ENCODE results near the gene SUDS3.
A peak's percentile ranks its signal among the peaks of the same experiment; 100 is the strongest.
"Not testable (repeated sequence)": the region's sequence is repeated elsewhere in the genome, so short reads cannot be mapped to it uniquely, and the experiment has no call there.

SUDS3 gene

GRCh38 chr12:118397708-118398440, 21.5 kb downstream of the SUDS3 start:
- DNase-seq (ENCODE audit: low read depth, low spot score), result no peak

- no peak for DNase-seq (ENCODE audit: low read depth, low spot score)
These were observed 22.2 kb downstream of the SUDS3 start for GRCh38 chr12:118398524-118398923.

GRCh38 chr12:118398940-118399339, 22.6 kb downstream of the SUDS3 start:
- DNase-seq (ENCODE audit: low read depth, low spot score), result no peak

- no peak for DNase-seq (ENCODE audit: low read depth, low spot score)
These were observed 25.9 kb downstream of the SUDS3 start for GRCh38 chr12:118402251-118402650.

GRCh38 chr12:118404876-118405521, 28.6 kb downstream of the SUDS3 start:
- peak; percentile 37 for DNase-seq (ENCODE audit: low read depth, low spot score)

- not testable (repeated sequence) for DNase-seq (ENCODE audit: low read depth, low spot score)
These were observed 31.9 kb downstream of the SUDS3 start for GRCh38 chr12:118408241-118408640.

- DNase-seq (ENCODE audit: low read depth, low spot score), result no peak
These were observed 33.5 kb downstream of the SUDS3 start for GRCh38 chr12:118409834-118410233.

GRCh38 chr12:118417942-118418341, 41.6 kb downstream of the SUDS3 start:
- DNase-seq (ENCODE audit: low read depth, low spot score), result no peak

GRCh38 chr12:118418385-118419057, 42.2 kb downstream of the SUDS3 start:
- no peak for DNase-seq (ENCODE audit: low read depth, low spot score)

- no peak for DNase-seq (ENCODE audit: low read depth, low spot score)
These were observed 44.3 kb downstream of the SUDS3 start for GRCh38 chr12:118420673-118421072.

- no peak for DNase-seq (ENCODE audit: low read depth, low spot score)
These were observed 48.5 kb downstream of the SUDS3 start for GRCh38 chr12:118424884-118425283.

GRCh38 chr12:118425364-118425763, 49.0 kb downstream of the SUDS3 start:
- no peak for DNase-seq (ENCODE audit: low read depth, low spot score)

- DNase-seq (ENCODE audit: low read depth, low spot score), result no peak
These were observed 51.5 kb downstream of the SUDS3 start for GRCh38 chr12:118427819-118428218.

GRCh38 chr12:118428643-118429042, 52.3 kb downstream of the SUDS3 start:
- no peak for DNase-seq (ENCODE audit: low read depth, low spot score)

- DNase-seq (ENCODE audit: low read depth, low spot score), result no peak
These were observed 53.5 kb downstream of the SUDS3 start for GRCh38 chr12:118429688-118430383.

GRCh38 chr12:118430516-118430915, 54.2 kb downstream of the SUDS3 start:
- DNase-seq (ENCODE audit: low read depth, low spot score), result no peak

GRCh38 chr12:118432812-118433545, 56.6 kb downstream of the SUDS3 start:
- DNase-seq (ENCODE audit: low read depth, low spot score), result no peak

GRCh38 chr12:118436002-118436730, 59.8 kb downstream of the SUDS3 start:
- DNase-seq (ENCODE audit: low read depth, low spot score), result no peak

GRCh38 chr12:118436986-118437385, 60.6 kb downstream of the SUDS3 start:
- DNase-seq (ENCODE audit: low read depth, low spot score), result no peak

- DNase-seq (ENCODE audit: low read depth, low spot score), result no peak
These were observed 62.7 kb downstream of the SUDS3 start for GRCh38 chr12:118439068-118439467.

- DNase-seq (ENCODE audit: low read depth, low spot score), result no peak
These were observed 69.9 kb downstream of the SUDS3 start for GRCh38 chr12:118446247-118446646.

All from smooth muscle cell of the brain vasculature (primary cell).